ENCODE measurements around the gene PLEKHF1.

The PLEKHF1 gene

DNA sequence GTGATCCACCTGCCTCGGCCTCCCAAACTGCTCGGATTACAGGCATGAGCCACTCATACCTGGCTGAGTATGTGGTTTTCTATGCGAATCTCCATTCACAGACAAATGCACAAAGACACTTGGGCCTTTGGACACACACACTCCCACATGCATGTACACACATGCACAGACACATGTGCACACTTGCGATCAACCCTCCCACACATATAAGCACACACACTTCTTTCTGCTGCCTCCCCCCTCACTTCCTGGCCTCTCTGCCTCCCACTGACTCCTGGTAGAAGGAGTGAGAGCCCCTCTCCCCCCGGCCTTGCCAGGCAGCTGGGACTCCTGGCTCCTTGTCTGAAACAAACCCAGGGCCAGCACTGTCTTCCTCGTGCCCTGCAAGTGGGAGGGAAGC lies 29.3 kb upstream of the PLEKHF1 start:
- TF ChIP-seq, protein P1, sequence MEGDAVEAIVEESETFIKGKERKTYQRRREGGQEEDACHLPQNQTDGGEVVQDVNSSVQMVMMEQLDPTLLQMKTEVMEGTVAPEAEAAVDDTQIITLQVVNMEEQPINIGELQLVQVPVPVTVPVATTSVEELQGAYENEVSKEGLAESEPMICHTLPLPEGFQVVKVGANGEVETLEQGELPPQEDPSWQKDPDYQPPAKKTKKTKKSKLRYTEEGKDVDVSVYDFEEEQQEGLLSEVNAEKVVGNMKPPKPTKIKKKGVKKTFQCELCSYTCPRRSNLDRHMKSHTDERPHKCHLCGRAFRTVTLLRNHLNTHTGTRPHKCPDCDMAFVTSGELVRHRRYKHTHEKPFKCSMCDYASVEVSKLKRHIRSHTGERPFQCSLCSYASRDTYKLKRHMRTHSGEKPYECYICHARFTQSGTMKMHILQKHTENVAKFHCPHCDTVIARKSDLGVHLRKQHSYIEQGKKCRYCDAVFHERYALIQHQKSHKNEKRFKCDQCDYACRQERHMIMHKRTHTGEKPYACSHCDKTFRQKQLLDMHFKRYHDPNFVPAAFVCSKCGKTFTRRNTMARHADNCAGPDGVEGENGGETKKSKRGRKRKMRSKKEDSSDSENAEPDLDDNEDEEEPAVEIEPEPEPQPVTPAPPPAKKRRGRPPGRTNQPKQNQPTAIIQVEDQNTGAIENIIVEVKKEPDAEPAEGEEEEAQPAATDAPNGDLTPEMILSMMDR (IDR thresholded peaks at IDR 0.05; ENCODE audit: control insufficient read depth, insufficient read depth, low read depth, low read length, missing control alignments): no peak
- DNase-seq (ENCODE audit: low read depth): no peak
- H3K4me3 ChIP-seq (ENCODE audit: control insufficient read depth, low read depth, low read length): no peak overlapping the region

DNA sequence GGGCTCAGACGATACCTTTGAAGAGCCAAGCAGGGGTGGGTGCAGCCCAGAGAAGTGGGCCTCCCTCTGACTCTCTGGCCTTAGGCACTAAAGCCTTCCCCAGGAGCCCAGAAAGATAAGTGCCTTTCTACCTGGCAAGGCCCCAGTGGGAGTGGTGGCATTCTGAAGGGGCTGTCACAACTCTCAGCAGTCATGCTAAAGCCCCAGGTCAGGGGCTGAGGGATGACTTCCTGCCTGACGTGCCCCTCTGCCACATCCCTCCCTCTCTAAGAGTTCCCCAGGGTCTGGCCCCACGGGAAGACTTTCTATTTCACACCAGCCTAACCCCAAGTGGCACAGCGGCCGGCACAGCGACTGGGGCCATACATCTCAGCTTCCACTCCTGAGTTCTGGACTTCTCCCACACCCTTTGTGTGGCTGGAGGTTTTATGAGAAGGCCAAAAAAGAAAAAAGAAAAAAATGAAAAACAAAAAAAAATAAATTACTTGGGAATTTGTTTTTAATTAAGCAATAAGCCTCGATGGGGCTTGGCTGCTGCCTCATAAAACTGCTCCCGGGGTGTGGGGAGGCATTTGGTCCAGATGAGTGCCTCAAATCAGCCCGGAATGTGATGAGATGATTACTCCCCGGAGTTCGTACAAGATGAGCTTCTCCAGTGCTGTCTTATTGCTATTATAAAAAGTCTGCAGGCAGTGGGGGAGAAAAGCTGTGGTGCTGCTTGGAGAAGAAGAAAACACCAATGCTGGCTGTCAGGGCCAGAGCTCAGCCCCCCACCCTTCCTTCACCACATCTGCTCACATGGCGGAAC lies 28.5 kb upstream of the PLEKHF1 start:
- DNase-seq (ENCODE audit: low read depth): no peak
- H3K4me3 ChIP-seq (ENCODE audit: control insufficient read depth, low read depth, low read length): no peak overlapping the region
- TF ChIP-seq, protein P1 (IDR thresholded peaks at IDR 0.05; ENCODE audit: control insufficient read depth, insufficient read depth, low read depth, low read length, missing control alignments): no peak

DNA sequence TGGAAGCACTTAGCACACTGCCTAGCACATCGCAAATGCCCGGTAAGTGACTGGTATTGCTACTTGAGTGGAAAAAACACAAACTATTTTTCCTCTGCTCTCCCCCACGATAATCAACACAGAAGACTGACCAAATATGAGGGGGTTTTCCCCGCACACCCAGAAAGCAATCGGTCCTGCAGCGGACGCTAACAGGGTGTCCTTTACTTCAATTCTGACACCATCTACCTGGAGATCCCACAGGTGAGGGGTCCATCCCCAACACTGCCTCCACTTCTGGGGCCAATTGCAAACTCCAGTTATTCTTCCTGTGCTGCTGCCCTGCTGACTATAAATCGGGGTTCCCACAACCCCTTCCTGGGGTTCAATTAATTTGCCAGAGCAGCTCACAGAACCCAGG lies 26.2 kb upstream of the PLEKHF1 start:
- no peak for DNase-seq (ENCODE audit: low read depth)
- no peak overlapping the region for H3K4me3 ChIP-seq (ENCODE audit: control insufficient read depth, low read depth, low read length)
- TF ChIP-seq, protein P1 (IDR thresholded peaks at IDR 0.05; ENCODE audit: control insufficient read depth, insufficient read depth, low read depth, low read length, missing control alignments): no peak

DNA sequence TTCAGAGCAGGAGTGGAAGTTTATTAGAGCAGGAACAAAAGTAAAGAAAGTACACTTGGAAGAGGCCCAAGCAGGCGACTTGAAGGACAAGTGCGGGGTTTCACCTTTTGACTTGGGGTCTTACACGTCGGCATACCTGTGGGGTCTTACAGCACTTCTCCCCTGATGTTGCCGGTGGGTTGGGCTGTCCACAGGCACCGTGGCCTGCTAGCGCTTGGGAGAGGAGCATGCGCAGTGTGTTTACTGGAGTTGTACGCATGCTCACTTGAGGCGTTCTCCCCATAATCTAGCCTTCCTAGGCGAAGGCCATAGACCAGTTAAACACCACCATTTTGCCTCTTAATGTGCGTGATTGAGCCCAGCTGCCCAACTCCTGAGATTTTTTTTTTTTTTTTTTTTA lies 25.0 kb upstream of the PLEKHF1 start:
- no peak for DNase-seq (ENCODE audit: low read depth)
- TF ChIP-seq, protein P1 (IDR thresholded peaks at IDR 0.05; ENCODE audit: control insufficient read depth, insufficient read depth, low read depth, low read length, missing control alignments): no peak
- H3K4me3 ChIP-seq (ENCODE audit: control insufficient read depth, low read depth, low read length): no peak overlapping the region

DNA sequence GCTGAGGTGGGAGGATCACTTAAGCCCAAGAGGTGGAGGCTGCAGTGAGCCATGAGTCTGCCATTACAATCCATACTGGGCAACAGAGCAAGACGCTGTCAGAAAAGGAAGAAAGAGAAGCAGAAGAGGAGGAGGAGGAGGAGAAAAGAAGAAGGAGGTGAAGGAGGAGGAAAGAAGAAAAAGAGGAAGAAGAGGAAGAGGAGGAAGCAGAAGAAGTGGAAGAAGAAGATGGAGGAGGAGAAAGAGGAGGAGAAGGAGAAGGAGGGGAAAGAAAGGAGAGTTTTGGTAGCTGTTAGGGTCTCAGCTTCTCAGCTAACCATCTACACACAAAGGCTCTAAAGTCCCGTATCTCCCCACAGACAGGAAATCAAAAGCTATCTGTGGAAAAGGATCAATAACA lies 23.7 kb upstream of the PLEKHF1 start:
- H3K4me3 ChIP-seq (ENCODE audit: control insufficient read depth, low read depth, low read length): no peak overlapping the region
- TF ChIP-seq, protein P1 (IDR thresholded peaks at IDR 0.05; ENCODE audit: control insufficient read depth, insufficient read depth, low read depth, low read length, missing control alignments): no peak
- DNase-seq (ENCODE audit: low read depth): no peak

DNA sequence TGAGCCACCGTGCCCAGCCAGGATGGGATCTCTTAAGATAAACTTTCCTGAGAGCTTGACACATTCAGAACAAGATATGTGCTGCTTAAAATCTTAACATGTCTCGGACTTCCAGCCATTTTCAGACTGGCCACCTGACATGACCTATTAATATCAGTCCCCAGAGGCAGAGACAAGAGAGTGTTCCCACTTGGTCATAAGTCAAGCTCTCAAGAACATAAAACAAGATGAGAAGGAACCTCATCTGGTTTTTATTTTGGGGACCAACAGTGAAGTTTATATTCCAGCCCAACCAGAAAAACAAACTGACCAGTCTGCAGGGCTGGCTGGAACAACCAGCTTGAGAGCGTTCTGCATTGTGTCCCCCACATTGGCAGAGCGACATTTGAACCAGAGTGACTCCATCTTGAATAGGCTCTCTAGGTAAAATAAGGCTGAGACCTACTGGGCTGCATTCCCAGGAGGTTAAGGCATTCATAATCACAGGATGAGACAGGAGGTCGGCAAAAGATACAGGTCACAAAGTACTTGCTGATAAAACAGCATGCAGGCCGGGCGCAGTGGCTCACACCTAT lies 21.8 kb upstream of the PLEKHF1 start:
- TF ChIP-seq, protein P1 (IDR thresholded peaks at IDR 0.05; ENCODE audit: control insufficient read depth, insufficient read depth, low read depth, low read length, missing control alignments): no peak
- DNase-seq (ENCODE audit: low read depth): no peak

More for the DNA sequence above, 21.8 kb upstream of the PLEKHF1 start:
- no peak overlapping the region for H3K4me3 ChIP-seq (ENCODE audit: control insufficient read depth, low read depth, low read length)

All from AG09309 (cell line).